Measurements from ENCODE around the gene PRL. TPM values are rescaled to one million over a fixed set of nuclear protein-coding genes. Genes with fewer than 3 reads are reported as not detected.

Gene PRL
- total RNA-seq, 1 donor from 2014 or later: not detected

DNA sequence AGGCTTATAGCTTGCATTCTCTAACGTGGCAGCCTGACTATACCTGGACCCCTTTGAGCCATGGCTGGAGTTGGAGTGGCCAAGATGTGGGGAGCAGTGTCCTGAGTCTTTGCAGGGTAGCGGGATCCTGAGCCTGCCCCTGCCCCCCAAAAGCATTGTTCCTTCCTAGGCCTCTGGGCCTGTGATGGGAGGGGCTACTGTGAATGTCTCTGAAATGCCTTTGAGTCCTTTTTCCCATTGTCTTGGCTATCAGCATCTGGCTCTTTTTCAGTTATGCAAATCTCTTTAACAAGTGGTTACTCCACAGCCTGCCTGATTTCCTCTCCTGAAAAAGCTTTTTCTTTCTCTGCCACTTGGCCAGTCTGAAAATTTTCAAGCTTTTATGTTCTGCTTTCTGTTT, 17.0 kb upstream of the PRL start:
- Mint-ChIP-seq H3K27ac (ENCODE audit: unreplicated experiment) (no peak overlapping the region), H3K4me3 (ENCODE audit: unreplicated experiment) (no peak overlapping the region), H3K36me3 (ENCODE audit: unreplicated experiment) (peaks cover 14% of the 10 kb centered on the region), H3K27me3 (ENCODE audit: unreplicated experiment) (no peaks in the 10 kb centered on the region), H3K4me1 (ENCODE audit: unreplicated experiment) (no peaks in the 10 kb centered on the region), H3K9me3 (ENCODE audit: unreplicated experiment) (peaks cover 29% of the 10 kb centered on the region)
- no peak for DNase-seq (ENCODE audit: extremely low spot score, unreplicated experiment)
- TF ChIP-seq, protein P1, sequence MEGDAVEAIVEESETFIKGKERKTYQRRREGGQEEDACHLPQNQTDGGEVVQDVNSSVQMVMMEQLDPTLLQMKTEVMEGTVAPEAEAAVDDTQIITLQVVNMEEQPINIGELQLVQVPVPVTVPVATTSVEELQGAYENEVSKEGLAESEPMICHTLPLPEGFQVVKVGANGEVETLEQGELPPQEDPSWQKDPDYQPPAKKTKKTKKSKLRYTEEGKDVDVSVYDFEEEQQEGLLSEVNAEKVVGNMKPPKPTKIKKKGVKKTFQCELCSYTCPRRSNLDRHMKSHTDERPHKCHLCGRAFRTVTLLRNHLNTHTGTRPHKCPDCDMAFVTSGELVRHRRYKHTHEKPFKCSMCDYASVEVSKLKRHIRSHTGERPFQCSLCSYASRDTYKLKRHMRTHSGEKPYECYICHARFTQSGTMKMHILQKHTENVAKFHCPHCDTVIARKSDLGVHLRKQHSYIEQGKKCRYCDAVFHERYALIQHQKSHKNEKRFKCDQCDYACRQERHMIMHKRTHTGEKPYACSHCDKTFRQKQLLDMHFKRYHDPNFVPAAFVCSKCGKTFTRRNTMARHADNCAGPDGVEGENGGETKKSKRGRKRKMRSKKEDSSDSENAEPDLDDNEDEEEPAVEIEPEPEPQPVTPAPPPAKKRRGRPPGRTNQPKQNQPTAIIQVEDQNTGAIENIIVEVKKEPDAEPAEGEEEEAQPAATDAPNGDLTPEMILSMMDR (IDR thresholded peaks at IDR 0.05): no peak

- no peaks in the 10 kb centered on the region for H3K27me3 Mint-ChIP-seq (ENCODE audit: unreplicated experiment)
- peaks cover 14% of the 10 kb centered on the region for H3K36me3 Mint-ChIP-seq (ENCODE audit: unreplicated experiment)
- H3K4me3 Mint-ChIP-seq (ENCODE audit: unreplicated experiment): no peak overlapping the region
- TF ChIP-seq, protein P1 (IDR thresholded peaks at IDR 0.05): no peak
- H3K9me3 Mint-ChIP-seq (ENCODE audit: unreplicated experiment): peaks cover 33% of the 10 kb centered on the region
- DNase-seq (ENCODE audit: extremely low spot score, unreplicated experiment): no peak
- no peak overlapping the region for H3K27ac Mint-ChIP-seq (ENCODE audit: unreplicated experiment)
- peaks cover 3% of the 10 kb centered on the region for H3K4me1 Mint-ChIP-seq (ENCODE audit: unreplicated experiment)
Observed at GRCh38 chr6:22308939-22309338, 12.1 kb upstream of the PRL start.

DNA sequence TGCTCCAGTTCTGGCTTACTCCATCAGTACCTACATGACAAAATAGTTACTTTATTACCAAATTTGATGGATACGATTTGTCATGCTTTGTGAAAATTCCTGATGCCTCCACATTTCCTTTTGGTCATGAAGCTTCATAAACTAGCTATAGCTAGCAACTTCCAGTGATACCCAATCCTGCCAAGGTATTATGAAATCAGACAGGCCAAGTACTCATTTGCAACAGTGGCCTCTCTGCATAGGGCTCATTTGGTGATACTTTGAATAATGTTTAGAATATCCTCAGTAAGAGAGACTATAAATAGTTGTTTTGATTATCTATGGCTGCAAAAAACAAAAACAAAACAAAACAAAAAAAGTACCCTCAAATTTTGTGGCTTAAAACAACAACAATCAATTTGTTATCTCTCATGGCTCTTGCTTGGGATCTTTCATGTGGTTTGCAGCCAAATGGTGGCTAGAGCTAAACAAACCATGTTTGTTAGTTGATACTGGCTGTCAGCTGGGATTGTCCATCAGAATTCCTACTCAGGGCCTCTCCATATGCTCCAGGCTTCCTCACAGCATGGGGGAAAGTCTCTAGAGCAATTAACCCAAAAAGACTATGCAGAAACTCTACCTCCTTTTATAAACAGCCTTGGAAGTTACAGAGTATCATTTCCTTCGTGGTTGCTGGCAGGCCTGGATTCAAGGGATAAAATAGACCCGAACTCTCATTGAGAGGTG, 10.1 kb upstream of the PRL start:
- Mint-ChIP-seq H3K27ac (ENCODE audit: unreplicated experiment) (no peak overlapping the region), H3K9me3 (ENCODE audit: unreplicated experiment) (peaks cover 42% of the 10 kb centered on the region), H3K27me3 (ENCODE audit: unreplicated experiment) (no peaks in the 10 kb centered on the region), H3K4me3 (ENCODE audit: unreplicated experiment) (no peak overlapping the region), H3K4me1 (ENCODE audit: unreplicated experiment) (peaks cover 3% of the 10 kb centered on the region), H3K36me3 (ENCODE audit: unreplicated experiment) (peaks cover 13% of the 10 kb centered on the region)
- no peak for DNase-seq (ENCODE audit: extremely low spot score, unreplicated experiment)
- TF ChIP-seq, protein P1 (IDR thresholded peaks at IDR 0.05): no peak

DNA sequence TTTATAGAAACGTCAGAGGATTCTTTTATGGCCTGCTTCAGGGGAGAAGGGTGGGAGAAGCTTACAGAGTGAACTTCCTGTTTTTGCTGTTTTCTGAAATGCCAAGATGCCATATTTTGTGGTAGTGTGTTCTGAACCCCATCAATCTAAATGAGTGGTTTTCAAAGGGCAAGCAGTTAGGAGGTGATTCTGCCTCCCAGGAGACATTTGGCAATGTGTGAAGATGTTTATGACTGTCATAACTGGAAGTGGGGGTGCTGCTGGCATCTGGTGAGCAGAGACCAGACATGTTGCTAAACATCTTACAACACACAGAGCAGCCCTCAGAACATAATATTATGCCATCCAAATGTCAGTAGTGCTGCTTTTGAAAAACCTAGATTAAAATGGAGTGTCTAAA, 6.0 kb upstream of the PRL start:
- no peaks in the 10 kb centered on the region for H3K27me3 Mint-ChIP-seq (ENCODE audit: unreplicated experiment)
- H3K36me3 Mint-ChIP-seq (ENCODE audit: unreplicated experiment): no peaks in the 10 kb centered on the region
- TF ChIP-seq, protein P1 (IDR thresholded peaks at IDR 0.05): no peak
- H3K4me1 Mint-ChIP-seq (ENCODE audit: unreplicated experiment): peaks cover 7% of the 10 kb centered on the region
- DNase-seq (ENCODE audit: extremely low spot score, unreplicated experiment): no peak
- H3K9me3 Mint-ChIP-seq (ENCODE audit: unreplicated experiment): peaks cover 18% of the 10 kb centered on the region
- no peak overlapping the region for H3K4me3 Mint-ChIP-seq (ENCODE audit: unreplicated experiment)
- no peak overlapping the region for H3K27ac Mint-ChIP-seq (ENCODE audit: unreplicated experiment)

GRCh38 chr6:22300273-22300998, 3.6 kb upstream of the PRL start:
- H3K27me3 Mint-ChIP-seq (ENCODE audit: unreplicated experiment): no peaks in the 10 kb centered on the region
- no peak overlapping the region for H3K4me3 Mint-ChIP-seq (ENCODE audit: unreplicated experiment)
- peaks cover 5% of the 10 kb centered on the region for H3K4me1 Mint-ChIP-seq (ENCODE audit: unreplicated experiment)
- peaks cover 15% of the 10 kb centered on the region for H3K9me3 Mint-ChIP-seq (ENCODE audit: unreplicated experiment)
- DNase-seq (ENCODE audit: extremely low spot score, unreplicated experiment): no peak
- TF ChIP-seq, protein P1 (IDR thresholded peaks at IDR 0.05): no peak
- H3K27ac Mint-ChIP-seq (ENCODE audit: unreplicated experiment): no peak overlapping the region
- H3K36me3 Mint-ChIP-seq (ENCODE audit: unreplicated experiment): no peaks in the 10 kb centered on the region
